HepG2 (cell line): ENCODE measurements around the gene DCK. TPM values are rescaled to one million over a fixed set of nuclear protein-coding genes. Genes with fewer than 3 reads are reported as not detected.

Source experiments
- ATAC-seq: fragments of 200-7000 bp; cut with Tn5 transposase; 3 replicates; pipeline ENCODE4 v1.9.1; 2020; ENCODE audit warnings: mild to moderate bottlenecking, moderate library complexity
- BruUV-seq: library from RNA; stranded (reverse); fragments of 400-500 nt; replicated peaks from 2 replicates; lab custom pipeline; 2021; lab: Mats Ljungman, UMichigan
- CTCF ChIA-PET: fragments of 300-600 bp; formaldehyde crosslinking; extraction: SDS; loops from one replicate; lab custom pipeline; 2021; ENCODE audit warnings: low total read pairs, inconsistent platforms, low intra/inter-chr PET ratio; lab: Yijun Ruan, JAX
- POLR2A ChIA-PET: fragments of 350-600 bp; sonication (Branson Sonifier 250); formaldehyde crosslinking; loops from one replicate; lab custom pipeline; 2020; ENCODE audit warnings: antibody characterized with exemption, inconsistent platforms; lab: Yijun Ruan, JAX
- DNase-seq: peaks from one replicate; pipeline ENCODE4 v3.0.0-alpha.2; 2015; ENCODE audit warnings: low spot score
- FAIRE-seq: peaks from 3 replicates; lab custom pipeline; 2011; peaks lifted over from hg19 to GRCh38; lab: Jason Lieb, UNC
- H2AFZ ChIP-seq: one replicate; pipeline ENCODE4 v1.6.1; 2011; ENCODE audit warnings: low read length, inconsistent platforms
- H3K27ac ChIP-seq: fragments of 300-600 bp; 3 replicates; pipeline ENCODE4 v1.8.0; 2011; ENCODE audit warnings: mixed run types, mild to moderate bottlenecking, mixed read lengths, low read length, inconsistent platforms; ENCODE audit not compliant: insufficient read depth; ENCODE audit errors: extremely low read length
- H3K27me3 ChIP-seq, 2 experiments: fragments of 200-600 bp in 1 of 2; 2 replicates in 1 of 2; 3 replicates in 1 of 2; pipeline versions ENCODE4 v1.6.0 to v1.8.0; 2011; ENCODE audit warnings: low read length in 2 of 2, mild to moderate bottlenecking in 2 of 2, moderate library complexity in 2 of 2, inconsistent platforms in 1 of 2; ENCODE audit not compliant: insufficient read depth in 2 of 2, control insufficient read depth in 1 of 2
- H3K36me3 ChIP-seq, 2 experiments: fragments of 200-600 bp in 1 of 2; replicated peaks in 1 of 2; 2 replicates in 1 of 2; 3 replicates in 1 of 2; pipeline versions ENCODE4 v1.5.1 to v1.8.0; 2011; ENCODE audit warnings: low read length in 2 of 2, inconsistent platforms in 1 of 2; ENCODE audit not compliant: insufficient read depth in 2 of 2, control insufficient read depth in 1 of 2
- H3K4me1 ChIP-seq: 2 replicates; pipeline ENCODE4 v1.5.1; 2012; ENCODE audit warnings: low read length, inconsistent platforms; ENCODE audit not compliant: insufficient read depth
- H3K4me2 ChIP-seq: 2 replicates; pipeline ENCODE4 v1.6.0; 2011; ENCODE audit warnings: low read depth, low read length, inconsistent platforms
- H3K4me3 ChIP-seq, 3 experiments: fragments of 200-600 bp in 1 of 3; sonication (generic), shearing (Covaris generic) in 1 of 3; replicated peaks in 1 of 3; 2 replicates each; pipeline ENCODE4 v1.5.1; 2011 to 2016; ENCODE audit warnings: low read length in 3 of 3, inconsistent platforms in 2 of 3, low read depth in 2 of 3, mild to moderate bottlenecking in 2 of 3, control low read depth in 1 of 3, mixed read lengths in 1 of 3; ENCODE audit not compliant: insufficient read depth in 1 of 3
- H3K79me2 ChIP-seq: one replicate; pipeline ENCODE4 v1.6.1; 2011; ENCODE audit warnings: low read length, inconsistent platforms; ENCODE audit not compliant: insufficient read depth
- H3K9ac ChIP-seq: 2 replicates; pipeline ENCODE4 v1.6.0; 2011; ENCODE audit warnings: mild to moderate bottlenecking, low read depth, low read length, inconsistent platforms; ENCODE audit not compliant: insufficient read depth
- H3K9me3 ChIP-seq: 2 replicates; pipeline ENCODE4 v1.5.1; 2012; ENCODE audit warnings: mild to moderate bottlenecking, low read length
- H4K20me1 ChIP-seq: 2 replicates; pipeline ENCODE4 v1.6.0; 2011; ENCODE audit warnings: inconsistent platforms, mild to moderate bottlenecking, low read length, moderate library complexity; ENCODE audit not compliant: insufficient read depth
- FOXK1 ChIP-seq: sonication (generic); formaldehyde crosslinking; IDR thresholded peaks from 2 replicates; pipeline ENCODE4 v1.4.0; 2020; ENCODE audit warnings: low read depth, missing genetic modification reagents, borderline replicate concordance
- MYC ChIP-seq: sonication (generic); formaldehyde crosslinking; IDR thresholded peaks from 2 replicates; pipeline ENCODE4 v1.9.0; 2021; ENCODE audit warnings: missing genetic modification reagents, borderline replicate concordance
- NFRKB ChIP-seq: fragments of 450-650 bp; IDR thresholded peaks from 2 replicates; pipeline ENCODE4 v1.6.1; 2017
- PITX1 ChIP-seq: sonication (generic); formaldehyde crosslinking; IDR thresholded peaks from 2 replicates; pipeline ENCODE4 v1.5.1; 2020; ENCODE audit warnings: mild to moderate bottlenecking, missing genetic modification reagents
- RFXANK ChIP-seq: IDR thresholded peaks from 2 replicates; pipeline ENCODE4 v1.6.1; 2016
- SALL2 ChIP-seq: sonication (generic); formaldehyde crosslinking; IDR thresholded peaks from 2 replicates; pipeline ENCODE4 v1.8.1; 2023; ENCODE audit warnings: mild to moderate bottlenecking, missing genetic modification reagents, inconsistent platforms
- SMC3 ChIP-seq: IDR thresholded peaks from 2 replicates; pipeline ENCODE4 v1.6.1; 2011; ENCODE audit warnings: low read length, improper control_type of control experiment
- ZBTB38 ChIP-seq: sonication (generic); formaldehyde crosslinking; IDR thresholded peaks from 2 replicates; pipeline ENCODE4 v1.5.1; 2020; ENCODE audit warnings: mild to moderate bottlenecking, missing genetic modification reagents
- ZBTB7B ChIP-seq: sonication (generic); formaldehyde crosslinking; IDR thresholded peaks from 2 replicates; pipeline ENCODE4 v1.4.0; 2020; ENCODE audit warnings: missing genetic modification reagents
- ZNF253 ChIP-seq: sonication (generic); formaldehyde crosslinking; IDR thresholded peaks from 2 replicates; pipeline ENCODE4 v1.8.0; 2022; ENCODE audit warnings: mild to moderate bottlenecking, missing genetic modification reagents, borderline replicate concordance
- ZNF282 ChIP-seq: fragments of 450-650 bp; IDR thresholded peaks from 2 replicates; pipeline ENCODE4 v1.6.1; 2018; ENCODE audit not compliant: partially characterized antibody
- ZNF451 ChIP-seq: sonication (generic); formaldehyde crosslinking; IDR thresholded peaks from 2 replicates; pipeline ENCODE4 v1.5.0; 2020; ENCODE audit warnings: mild to moderate bottlenecking, missing genetic modification reagents
- ZNF589 ChIP-seq: sonication (generic); formaldehyde crosslinking; conservative IDR thresholded peaks from 2 replicates; pipeline ENCODE4 v1.8.0; 2022; ENCODE audit warnings: mild to moderate bottlenecking, moderate library complexity, missing genetic modification reagents
- WGBS: methylation state at CpG from one replicate; pipeline ENCODE4 v1.1.6; 2017; ENCODE audit warnings: low lambda C conversion rate; 5-methylcytosine and 5-hydroxymethylcytosine counted together
- in situ Hi-C: cut with HindIII; loops from 2 replicates; pipeline ENCODE4 v1.10.0; 2017; ENCODE audit warnings: low pct_unique_long_range_greater_than_20kb; ENCODE audit not compliant: extremely low pct_ligation_motif_present
- intact Hi-C: fragments of 100-400 bp; cut with micrococcal nuclease; formaldehyde crosslinking; loops from one replicate; pipeline ENCODE4 v1.10.0; 2022; ENCODE audit not compliant: unreplicated experiment
- polyA plus RNA-seq, 8 experiments: library from polyadenylated mRNA; depleted of rRNA in 3 of 8; stranded (reverse) in 7 of 8; unstranded in 1 of 8; fragments of >200 nt; fragmentation: Illumina TruSeq in 4 of 8; extraction: Trizol in 4 of 8; gene quantifications; 2 replicates each; pipeline versions ENCODE4 v1.2.1 to v1.2.3, GENCODE V29; 2011 to 2016; ENCODE audit warnings: low read depth in 4 of 8, missing spikeins in 1 of 8, mixed read lengths in 1 of 8; ENCODE audit not compliant: insufficient read depth in 1 of 8
- total RNA-seq, 5 experiments: library from RNA; depleted of rRNA; stranded (reverse); fragments of >200 nt; fragmentation: Illumina TruSeq; extraction: Trizol; gene quantifications; 2 replicates each; pipeline ENCODE4 v1.2.3, GENCODE V29; 2016; ENCODE audit warnings: low read depth in 1 of 5
- TF ChIP-seq, protein P1 (sequence below): sonication (generic); formaldehyde crosslinking; IDR thresholded peaks from 2 replicates; pipeline ENCODE4 v1.4.0; 2020; ENCODE audit warnings: mild to moderate bottlenecking, missing genetic modification reagents, borderline replicate concordance
- TF ChIP-seq, protein P2 (sequence below): sonication (generic); formaldehyde crosslinking; IDR thresholded peaks from 2 replicates; pipeline ENCODE4 v1.4.0; 2020; ENCODE audit warnings: missing genetic modification reagents, mild to moderate bottlenecking, borderline replicate concordance
- TF ChIP-seq, protein P3 (sequence below): sonication (generic); formaldehyde crosslinking; conservative IDR thresholded peaks from 2 replicates; pipeline ENCODE4 v1.8.0; 2022; ENCODE audit warnings: missing genetic modification reagents

Gene DCK
- total and polyA plus RNA-seq, 2 of the 13 experiments (the other 11 are each of a cell fraction or from before 2014, with no cell fraction given), result 5.7 to 21.8 TPM

DNA sequence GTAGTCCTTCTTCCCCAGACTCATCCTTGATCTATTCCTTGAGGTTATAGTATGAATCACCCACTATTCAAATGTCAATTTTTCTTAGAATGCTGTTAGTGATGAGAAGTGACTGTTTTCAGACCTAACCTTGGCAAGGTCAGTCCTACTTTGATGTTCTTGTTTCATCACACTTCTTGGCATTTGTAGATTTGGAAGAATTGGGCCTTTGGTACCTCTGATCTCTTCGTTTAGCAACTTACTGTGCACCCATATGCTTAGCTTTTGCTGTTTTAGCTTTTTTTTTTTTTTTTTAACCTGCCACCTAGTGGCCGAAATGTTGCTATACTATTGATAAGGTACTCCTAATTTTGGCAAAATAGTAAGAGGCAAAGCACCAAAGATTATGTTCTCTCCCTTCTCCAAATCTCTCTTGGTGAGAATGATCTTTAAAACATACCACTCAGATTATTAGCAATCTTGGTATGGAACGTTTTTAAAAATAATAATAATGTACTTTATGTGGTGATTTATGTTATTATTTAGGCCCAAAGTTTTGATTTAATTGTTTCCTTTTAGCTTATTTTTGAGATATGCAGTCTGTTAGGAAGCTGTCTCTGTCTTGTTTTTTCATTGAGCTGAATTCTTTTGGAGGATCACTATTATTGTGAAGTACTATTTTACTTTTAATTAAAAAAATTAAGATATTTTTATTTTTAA, 16.6 kb downstream of the DCK start (continued):
- TF ChIP-seq, protein P1, sequence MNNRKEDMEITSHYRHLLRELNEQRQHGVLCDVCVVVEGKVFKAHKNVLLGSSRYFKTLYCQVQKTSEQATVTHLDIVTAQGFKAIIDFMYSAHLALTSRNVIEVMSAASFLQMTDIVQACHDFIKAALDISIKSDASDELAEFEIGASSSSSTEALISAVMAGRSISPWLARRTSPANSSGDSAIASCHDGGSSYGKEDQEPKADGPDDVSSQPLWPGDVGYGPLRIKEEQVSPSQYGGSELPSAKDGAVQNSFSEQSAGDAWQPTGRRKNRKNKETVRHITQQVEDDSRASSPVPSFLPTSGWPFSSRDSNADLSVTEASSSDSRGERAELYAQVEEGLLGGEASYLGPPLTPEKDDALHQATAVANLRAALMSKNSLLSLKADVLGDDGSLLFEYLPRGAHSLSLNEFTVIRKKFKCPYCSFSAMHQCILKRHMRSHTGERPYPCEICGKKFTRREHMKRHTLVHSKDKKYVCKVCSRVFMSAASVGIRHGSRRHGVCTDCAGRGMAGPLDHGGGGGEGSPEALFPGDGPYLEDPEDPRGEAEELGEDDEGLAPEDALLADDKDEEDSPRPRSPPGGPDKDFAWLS (CRISPR knock-in tag), result no peak
- TF ChIP-seq SMC3, result peak; percentile 37; the same call in 1 of the 2 replicates
- TF ChIP-seq, protein P2, sequence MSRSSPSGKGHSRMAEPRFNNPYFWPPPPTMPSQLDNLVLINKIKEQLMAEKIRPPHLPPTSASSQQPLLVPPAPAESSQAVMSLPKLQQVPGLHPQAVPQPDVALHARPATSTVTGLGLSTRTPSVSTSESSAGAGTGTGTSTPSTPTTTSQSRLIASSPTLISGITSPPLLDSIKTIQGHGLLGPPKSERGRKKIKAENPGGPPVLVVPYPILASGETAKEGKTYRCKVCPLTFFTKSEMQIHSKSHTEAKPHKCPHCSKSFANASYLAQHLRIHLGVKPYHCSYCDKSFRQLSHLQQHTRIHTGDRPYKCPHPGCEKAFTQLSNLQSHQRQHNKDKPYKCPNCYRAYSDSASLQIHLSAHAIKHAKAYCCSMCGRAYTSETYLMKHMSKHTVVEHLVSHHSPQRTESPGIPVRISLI, result peak; percentile 92
- TF ChIP-seq ZNF451 (CRISPR knock-in tag), result no peak
- TF ChIP-seq SALL2, result no peak
- TF ChIP-seq FOXK1 (CRISPR knock-in tag), result no peak
- TF ChIP-seq, all 625 proteins: peak for 5

DNA sequence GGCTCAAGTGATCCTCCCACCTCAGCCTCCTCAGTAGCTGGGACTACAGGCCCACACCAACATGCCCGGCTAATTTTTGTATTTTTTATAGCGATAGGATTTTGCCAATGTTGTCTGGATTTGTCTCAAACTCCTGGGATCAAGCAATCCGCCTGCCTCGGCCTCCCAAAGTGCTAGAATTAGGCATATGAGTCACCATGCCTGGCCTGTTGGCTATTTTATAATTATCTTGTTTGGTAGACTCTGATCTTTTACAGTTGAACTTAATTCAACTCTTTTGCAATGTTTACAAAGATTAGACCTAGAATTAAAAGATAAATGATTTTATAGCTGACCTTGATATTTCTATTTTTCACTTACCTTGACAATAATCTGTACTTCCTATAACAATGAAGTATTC, 18.0 kb downstream of the DCK start:
- intact Hi-C loops (loop anchor here (2.0 kb wide), 1 partner anchor 411 kb away; no protein-coding TSS in a partner anchor), in situ Hi-C loops (loop anchor here (25.0 kb wide), 1 partner anchor 349 kb away; the partner anchor contains the start of gene JCHAIN)
- FAIRE-seq (no peak), ATAC-seq (no peak), DNase-seq (no peak)
- Histone ChIP-seq H3K27me3 (no peaks in the 10 kb centered on the region), H3K9me3 (no peaks in the 10 kb centered on the region), H2AFZ (no peak overlapping the region), H3K4me1 (no peaks in the 10 kb centered on the region), H3K4me2 (no peak overlapping the region), H3K27ac (no peak overlapping the region), H3K79me2 (peaks cover 7% of the 10 kb centered on the region), H3K4me3 (no peak overlapping the region), H4K20me1 (no peaks in the 10 kb centered on the region), H3K9ac (no peak overlapping the region), H3K36me3 (no peaks in the 10 kb centered on the region)
- 99% methylated on average over 4 of the region's 4 CpGs for WGBS
- no peak for TF ChIP-seq MYC (CRISPR knock-in tag)
- no peak for TF ChIP-seq ZBTB38 (CRISPR knock-in tag)
- TF ChIP-seq, protein P3, sequence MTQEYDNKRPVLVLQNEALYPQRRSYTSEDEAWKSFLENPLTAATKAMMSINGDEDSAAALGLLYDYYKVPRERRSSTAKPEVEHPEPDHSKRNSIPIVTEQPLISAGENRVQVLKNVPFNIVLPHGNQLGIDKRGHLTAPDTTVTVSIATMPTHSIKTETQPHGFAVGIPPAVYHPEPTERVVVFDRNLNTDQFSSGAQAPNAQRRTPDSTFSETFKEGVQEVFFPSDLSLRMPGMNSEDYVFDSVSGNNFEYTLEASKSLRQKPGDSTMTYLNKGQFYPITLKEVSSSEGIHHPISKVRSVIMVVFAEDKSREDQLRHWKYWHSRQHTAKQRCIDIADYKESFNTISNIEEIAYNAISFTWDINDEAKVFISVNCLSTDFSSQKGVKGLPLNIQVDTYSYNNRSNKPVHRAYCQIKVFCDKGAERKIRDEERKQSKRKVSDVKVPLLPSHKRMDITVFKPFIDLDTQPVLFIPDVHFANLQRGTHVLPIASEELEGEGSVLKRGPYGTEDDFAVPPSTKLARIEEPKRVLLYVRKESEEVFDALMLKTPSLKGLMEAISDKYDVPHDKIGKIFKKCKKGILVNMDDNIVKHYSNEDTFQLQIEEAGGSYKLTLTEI (CRISPR knock-in tag), result no peak
- no peak for TF ChIP-seq ZNF589
- TF ChIP-seq RFXANK (CRISPR knock-in tag), result no peak
- no peak for TF ChIP-seq ZNF282
- no peak for TF ChIP-seq PITX1 (CRISPR knock-in tag)
- no peak for TF ChIP-seq ZNF253 (CRISPR knock-in tag)
- no peak for TF ChIP-seq NFRKB
- TF ChIP-seq ZBTB7B (CRISPR knock-in tag), result no peak
- ChIA-PET CTCF (no interaction called here), POLR2A (no interaction called here)
- no TSS peak for BruUV-seq
